ENCODE measurements around the gene OR51B4. TPM values are rescaled to one million over a fixed set of nuclear protein-coding genes. Genes with fewer than 3 reads are reported as not detected.

Gene OR51B4
- total RNA-seq, 1 experiment from 2014 or later: not detected

- no peak overlapping the region for H4K91ac ChIP-seq (ENCODE audit: insufficient read length, low read depth, low read length)
- H3K27ac ChIP-seq (ENCODE audit: insufficient read length, low read depth, low read length): no peak overlapping the region
- Mint-ChIP-seq H3K36me3 (ENCODE audit: insufficient read depth in 1 of 3, low read depth in 3 of 3) (no peaks in the 10 kb centered on the region; a peak in 1 of 7 replicates), H3K27me3 (ENCODE audit: low read depth) (no peaks in the 10 kb centered on the region; the same call in 1 of the 2 replicates), H3K27ac (no peak overlapping the region), H3K9me3 (no peaks in the 10 kb centered on the region), H3K4me3 (no peak overlapping the region), H3K4me1 (peaks cover 4 to 7% of the 10 kb centered on the region in 2 experiments)
- H2BK5ac ChIP-seq (ENCODE audit: insufficient read length, low read length): no peak overlapping the region
- no peak for TF ChIP-seq CTCF (conservative IDR thresholded peaks at IDR 0.05)
- no peaks in the 10 kb centered on the region for H4K20me1 ChIP-seq (ENCODE audit: control insufficient read depth, insufficient read depth, insufficient read length)
- no peaks in the 10 kb centered on the region for H3K79me2 ChIP-seq (ENCODE audit: insufficient read depth, low read length)
- H3K4me2 ChIP-seq (ENCODE audit: insufficient read depth, insufficient read length, low read length): no peak overlapping the region
- H3K56ac ChIP-seq (ENCODE audit: insufficient read length, low read depth, low read length): no peak overlapping the region
- no peaks in the 10 kb centered on the region for H3K4me1 ChIP-seq (ENCODE audit: insufficient read depth, low read length)
- no peaks in the 10 kb centered on the region for H3K27me3 ChIP-seq (ENCODE audit: insufficient read depth, low read length)
- H2BK12ac ChIP-seq (ENCODE audit: insufficient read length, low read depth, low read length): no peak overlapping the region
- no peak overlapping the region for H2BK120ac ChIP-seq (ENCODE audit: low read depth, low read length, poor library complexity, severe bottlenecking)
- H4K5ac ChIP-seq (ENCODE audit: insufficient read length, low read depth, low read length): no peak overlapping the region
- H2BK15ac ChIP-seq (ENCODE audit: low read depth, low read length): no peak overlapping the region
- H3K23me2 ChIP-seq (ENCODE audit: insufficient read length, low read depth, low read length, poor library complexity, severe bottlenecking): no peaks in the 10 kb centered on the region
- H2BK20ac ChIP-seq (ENCODE audit: low read depth, low read length, poor library complexity, severe bottlenecking): no peak overlapping the region
- H4K8ac ChIP-seq (replicated peaks; ENCODE audit: insufficient read length, low read depth, low read length): no peak overlapping the region
- no CpG with 5 or more reads among the region's 2 CpGs for WGBS (ENCODE audit: extremely low coverage, insufficient read length, low lambda C conversion rate)
- H3K4ac ChIP-seq (ENCODE audit: low read depth, low read length): no peak overlapping the region
- H2AK5ac ChIP-seq (ENCODE audit: insufficient read length, low read length): no peak overlapping the region
- no peak overlapping the region for H3K23ac ChIP-seq (ENCODE audit: insufficient read length, low read depth, low read length)
- no peak overlapping the region for H3K9ac ChIP-seq (ENCODE audit: extremely low read depth, insufficient read length, low read length)
- no peaks in the 10 kb centered on the region for H3K9me3 ChIP-seq (ENCODE audit: control insufficient read depth, low read depth, low read length)
- H2AFZ ChIP-seq (ENCODE audit: low read length): no peak overlapping the region
- H3K14ac ChIP-seq (ENCODE audit: insufficient read depth, low read length): no peak overlapping the region
- H3K79me1 ChIP-seq (ENCODE audit: insufficient read depth, low read depth, low read length, poor library complexity, severe bottlenecking): no peaks in the 10 kb centered on the region
- DNase-seq: no peak
- H3T11ph ChIP-seq (ENCODE audit: low read length): no peak overlapping the region
- H3K18ac ChIP-seq (ENCODE audit: insufficient read length, low read depth, low read length): no peak overlapping the region
Measured at GRCh38 chr11:5282628-5283027, 19.1 kb downstream of the OR51B4 start.

All from H9 (cell line).